Immature natural killer cell (primary cell): ENCODE measurements around the gene DLG2. TPM values are rescaled to one million over a fixed set of nuclear protein-coding genes. Genes with fewer than 3 reads are reported as not detected.

Experiments
- DNase-seq, 3 donors: peaks; one replicate each; pipeline ENCODE4 v3.0.0; 2022; ENCODE audit warnings: mixed read lengths in 1 of 3
- H3K27ac Mint-ChIP-seq, 6 donors: one replicate each; pipeline ENCODE4 v1.8.0; 2020; ENCODE audit warnings: mixed read lengths in 6 of 6, mild to moderate bottlenecking in 5 of 6, inconsistent platforms in 4 of 6, moderate library complexity in 3 of 6
- H3K27me3 Mint-ChIP-seq, 3 donors: one replicate each; pipeline ENCODE4 v1.8.0; 2020 to 2021; ENCODE audit warnings: low read depth in 3 of 3, mild to moderate bottlenecking in 3 of 3, mixed read lengths in 3 of 3, moderate library complexity in 3 of 3, inconsistent platforms in 1 of 3
- H3K36me3 Mint-ChIP-seq, 3 donors: one replicate each; pipeline ENCODE4 v1.8.0; 2020; ENCODE audit warnings: mixed read lengths in 3 of 3, inconsistent platforms in 2 of 3, mild to moderate bottlenecking in 2 of 3
- H3K4me1 Mint-ChIP-seq, 2 donors: one replicate each; pipeline ENCODE4 v1.8.0; 2020; ENCODE audit warnings: inconsistent platforms in 2 of 2, mild to moderate bottlenecking in 2 of 2, mixed read lengths in 2 of 2, moderate library complexity in 1 of 2
- H3K4me3 Mint-ChIP-seq, 5 donors: one replicate each; pipeline ENCODE4 v1.8.0; 2020; ENCODE audit warnings: mild to moderate bottlenecking in 5 of 5, mixed read lengths in 5 of 5, inconsistent platforms in 3 of 5, moderate library complexity in 3 of 5
- H3K9me3 Mint-ChIP-seq, 6 donors: one replicate each; pipeline ENCODE4 v1.8.0; 2020; ENCODE audit warnings: mild to moderate bottlenecking in 6 of 6, mixed read lengths in 6 of 6, inconsistent platforms in 4 of 6, moderate library complexity in 3 of 6
- polyA plus RNA-seq, 3 donors: library from polyadenylated mRNA; unstranded; fragments of 300-500 nt; fragmentation: Illumina TruSeq; gene quantifications; one replicate each; pipeline ENCODE4 v1.2.3, GENCODE V29; 2021

DLG2 gene
- polyA plus RNA-seq, 3 donors from 2014 or later: 0.57 to 1.9 (median 1.2) TPM

GRCh38 chr11:84071851-84072250 is 1555.3 kb downstream of the DLG2 start:
- Mint-ChIP-seq H3K9me3 (peaks cover 8 to 36% (median 12%) of the 10 kb centered on the region in 6 donors), H3K36me3 (no peaks in the 10 kb centered on the region), H3K4me3 (no peak overlapping the region), H3K4me1 (no peaks in the 10 kb centered on the region), H3K27ac (no peak overlapping the region), H3K27me3 (peaks cover 0 to 3% (median 0%) of the 10 kb centered on the region in 3 donors)
- no peak for DNase-seq

- Mint-ChIP-seq H3K36me3 (no peaks in the 10 kb centered on the region), H3K4me3 (no peak overlapping the region), H3K27me3 (peaks cover 0 to under 1% (median 0%) of the 10 kb centered on the region in 3 donors), H3K27ac (no peak overlapping the region), H3K9me3 (peaks cover 2 to 40% (median 17%) of the 10 kb centered on the region in 6 donors), H3K4me1 (no peaks in the 10 kb centered on the region)
- DNase-seq: no peak
Observed at GRCh38 chr11:84069048-84069447, 1558.1 kb downstream of the DLG2 start.

- no peak for DNase-seq
- H3K9me3 Mint-ChIP-seq: peaks cover 1 to 38% (median 8%) of the 10 kb centered on the region in 6 donors
- H3K4me1 Mint-ChIP-seq: no peaks in the 10 kb centered on the region
- no peaks in the 10 kb centered on the region for H3K36me3 Mint-ChIP-seq
- H3K27ac Mint-ChIP-seq: no peak overlapping the region
- H3K4me3 Mint-ChIP-seq: no peak overlapping the region
- peaks cover 0 to 2% (median 0%) of the 10 kb centered on the region in 3 donors for H3K27me3 Mint-ChIP-seq
Observed at GRCh38 chr11:84061726-84062125, 1565.4 kb downstream of the DLG2 start.

GRCh38 chr11:84056653-84057376 is 1570.3 kb downstream of the DLG2 start:
- no peaks in the 10 kb centered on the region for H3K4me1 Mint-ChIP-seq
- H3K4me3 Mint-ChIP-seq: no peak overlapping the region
- H3K9me3 Mint-ChIP-seq: peaks cover 6 to 37% (median 8%) of the 10 kb centered on the region in 6 donors
- no peak for DNase-seq
- no peak overlapping the region for H3K27ac Mint-ChIP-seq
- no peaks in the 10 kb centered on the region for H3K36me3 Mint-ChIP-seq
- H3K27me3 Mint-ChIP-seq: peaks cover 0 to 2% (median 0%) of the 10 kb centered on the region in 3 donors

GRCh38 chr11:84045146-84045545 is 1582.0 kb downstream of the DLG2 start:
- no peak overlapping the region for H3K4me3 Mint-ChIP-seq
- H3K9me3 Mint-ChIP-seq: peaks cover 16 to 53% (median 26%) of the 10 kb centered on the region in 6 donors
- H3K27ac Mint-ChIP-seq: no peak overlapping the region
- no peak for DNase-seq
- no peaks in the 10 kb centered on the region for H3K4me1 Mint-ChIP-seq
- H3K36me3 Mint-ChIP-seq: no peaks in the 10 kb centered on the region
- H3K27me3 Mint-ChIP-seq: peaks cover 0 to 2% (median 0%) of the 10 kb centered on the region in 3 donors

DNA sequence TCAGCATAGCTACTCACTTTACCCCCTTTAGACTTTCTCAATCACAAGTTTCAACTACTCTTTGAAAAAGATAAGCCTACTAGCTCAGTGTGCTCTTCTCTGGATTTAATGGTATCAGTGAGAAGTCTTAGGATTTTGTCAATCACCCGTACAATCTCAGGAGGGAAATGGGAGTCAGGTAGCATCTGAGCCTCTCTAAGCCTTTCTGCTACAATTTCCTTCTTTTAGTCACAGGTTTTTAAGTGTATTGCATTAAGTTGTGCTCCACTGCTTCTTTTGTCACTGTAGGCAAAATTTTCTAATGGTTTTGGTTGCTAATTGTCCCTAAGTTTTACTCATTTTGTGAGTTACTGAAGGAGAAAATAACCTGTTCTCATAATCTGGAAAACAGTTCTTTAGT is 1582.4 kb downstream of the DLG2 start:
- peaks cover 11 to 49% (median 22%) of the 10 kb centered on the region in 6 donors for H3K9me3 Mint-ChIP-seq
- H3K27ac Mint-ChIP-seq: no peak overlapping the region
- no peak overlapping the region for H3K4me3 Mint-ChIP-seq
- no peaks in the 10 kb centered on the region for H3K4me1 Mint-ChIP-seq
- no peak for DNase-seq
- H3K27me3 Mint-ChIP-seq: peaks cover 0 to 2% (median 0%) of the 10 kb centered on the region in 3 donors
- H3K36me3 Mint-ChIP-seq: no peaks in the 10 kb centered on the region

- Mint-ChIP-seq H3K36me3 (no peaks in the 10 kb centered on the region), H3K27me3 (peaks cover 0 to under 1% (median 0%) of the 10 kb centered on the region in 3 donors), H3K27ac (no peak overlapping the region), H3K4me3 (no peak overlapping the region), H3K9me3 (peaks cover 9 to 41% (median 25%) of the 10 kb centered on the region in 6 donors), H3K4me1 (no peaks in the 10 kb centered on the region)
- no peak for DNase-seq
Observed at GRCh38 chr11:84036664-84037194, 1590.4 kb downstream of the DLG2 start.

DNA sequence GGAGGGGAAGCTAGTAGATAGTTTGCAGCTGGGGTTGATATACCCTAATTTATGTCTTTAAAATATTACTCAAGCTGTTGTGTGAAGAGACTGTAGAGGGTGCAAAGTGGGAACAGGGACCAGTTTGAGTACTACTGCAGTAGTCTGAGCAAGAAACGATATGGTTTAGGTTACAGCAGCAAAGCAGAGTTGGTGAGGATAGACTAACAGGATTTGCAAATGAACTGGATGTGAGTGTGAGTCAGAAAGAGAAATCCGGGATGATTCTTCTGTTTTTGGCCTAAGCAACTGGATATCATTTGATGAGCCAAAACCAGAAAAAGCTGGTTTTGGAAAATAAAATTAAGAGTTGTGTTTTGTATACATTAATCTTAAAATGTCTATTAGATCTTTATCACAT is 1591.5 kb downstream of the DLG2 start:
- H3K4me3 Mint-ChIP-seq: no peak overlapping the region
- H3K36me3 Mint-ChIP-seq: no peaks in the 10 kb centered on the region
- H3K27ac Mint-ChIP-seq: no peak overlapping the region
- DNase-seq: no peak
- H3K4me1 Mint-ChIP-seq: no peaks in the 10 kb centered on the region
- H3K9me3 Mint-ChIP-seq: peaks cover 6 to 47% (median 29%) of the 10 kb centered on the region in 6 donors
- H3K27me3 Mint-ChIP-seq: no peaks in the 10 kb centered on the region

DNA sequence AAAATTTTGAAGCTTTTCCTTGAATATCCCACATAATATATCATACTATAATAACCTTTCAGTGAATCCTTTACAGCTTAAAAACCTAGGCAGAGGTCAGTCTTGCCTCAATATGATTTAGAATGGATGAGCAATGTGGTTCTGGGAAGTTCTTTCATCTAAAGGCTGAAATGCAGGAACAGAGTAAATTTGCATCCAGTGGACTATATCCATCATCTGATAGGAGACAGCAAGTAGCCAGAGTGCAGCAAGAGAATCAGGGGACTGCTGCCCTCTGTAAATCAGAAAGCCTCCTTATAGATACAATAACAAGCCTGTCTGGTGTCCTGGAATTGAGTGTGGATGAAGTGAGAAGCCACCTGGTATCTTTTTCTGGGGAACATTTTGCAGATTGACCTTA is 1592.7 kb downstream of the DLG2 start:
- no peaks in the 10 kb centered on the region for H3K36me3 Mint-ChIP-seq
- peaks cover 6 to 50% (median 33%) of the 10 kb centered on the region in 6 donors for H3K9me3 Mint-ChIP-seq
- H3K4me1 Mint-ChIP-seq: no peaks in the 10 kb centered on the region
- DNase-seq: no peak
- H3K4me3 Mint-ChIP-seq: no peak overlapping the region
- H3K27me3 Mint-ChIP-seq: no peaks in the 10 kb centered on the region
- H3K27ac Mint-ChIP-seq: no peak overlapping the region

DNA sequence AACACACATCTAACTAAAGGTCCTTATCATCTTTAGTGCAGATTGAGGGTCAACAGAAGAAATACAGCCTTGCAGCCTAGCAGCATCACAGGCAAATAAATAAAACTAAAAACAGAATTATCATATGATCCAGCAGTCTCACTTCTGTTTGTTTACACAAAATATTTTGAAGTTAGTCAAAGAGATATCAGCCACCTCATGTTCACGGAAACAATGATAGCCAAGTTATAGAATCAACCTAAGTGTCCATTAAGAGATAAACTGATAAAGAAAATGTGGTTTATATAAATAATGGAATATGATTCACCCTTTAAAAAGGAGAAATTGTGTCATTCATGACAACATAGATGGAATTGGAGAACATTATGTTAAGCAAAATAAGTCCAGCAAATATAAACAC is 1602.9 kb downstream of the DLG2 start:
- Mint-ChIP-seq H3K27me3 (no peaks in the 10 kb centered on the region), H3K27ac (no peak overlapping the region), H3K9me3 (peaks cover 2 to 49% (median 8%) of the 10 kb centered on the region in 6 donors), H3K36me3 (no peaks in the 10 kb centered on the region), H3K4me3 (no peak overlapping the region), H3K4me1 (no peaks in the 10 kb centered on the region)
- no peak for DNase-seq

DNA sequence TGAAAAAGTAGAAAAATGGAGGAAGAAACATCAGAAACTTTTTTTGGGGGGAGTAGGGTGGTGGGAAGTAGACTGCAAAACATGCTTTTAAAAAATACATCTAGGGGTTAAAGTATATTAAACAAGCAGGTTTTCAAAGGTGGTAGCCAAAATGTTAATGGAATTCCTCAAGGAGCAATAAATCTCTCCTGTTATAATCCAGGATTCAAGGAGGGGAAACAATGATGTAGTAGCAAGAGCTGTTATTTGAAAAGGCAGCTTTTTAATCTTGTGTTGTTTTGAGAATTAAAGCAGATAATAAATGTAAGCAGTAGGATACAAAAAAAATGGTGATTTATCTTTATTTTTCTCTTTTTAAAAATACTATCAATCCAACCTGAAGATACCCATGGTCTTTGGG is 1604.4 kb downstream of the DLG2 start:
- no peak for DNase-seq
- no peak overlapping the region for H3K4me3 Mint-ChIP-seq
- no peak overlapping the region for H3K27ac Mint-ChIP-seq
- no peaks in the 10 kb centered on the region for H3K4me1 Mint-ChIP-seq
- H3K9me3 Mint-ChIP-seq: peaks cover 4 to 47% (median 8%) of the 10 kb centered on the region in 6 donors
- no peaks in the 10 kb centered on the region for H3K36me3 Mint-ChIP-seq
- no peaks in the 10 kb centered on the region for H3K27me3 Mint-ChIP-seq

DNA sequence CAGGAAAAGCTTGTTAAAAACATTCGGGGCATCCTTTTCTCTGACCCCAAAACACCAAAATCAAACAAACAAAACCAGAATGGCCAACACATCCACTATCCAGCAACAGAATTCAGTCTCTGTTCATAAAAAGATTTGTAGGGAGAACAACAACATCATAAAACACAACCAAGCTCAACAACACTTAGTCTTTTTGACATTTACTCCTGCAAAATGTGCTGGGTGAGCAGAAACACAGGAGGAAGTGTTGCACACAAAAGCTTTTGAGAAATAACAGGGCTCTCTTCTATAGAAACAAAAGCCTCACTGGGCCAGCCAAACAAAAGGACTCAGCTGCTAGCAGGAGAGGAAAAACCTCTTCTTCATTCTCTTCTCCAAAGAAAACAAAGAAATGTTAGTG is 1604.9 kb downstream of the DLG2 start:
- no peak overlapping the region for H3K27ac Mint-ChIP-seq
- no peak overlapping the region for H3K4me3 Mint-ChIP-seq
- DNase-seq: no peak
- no peaks in the 10 kb centered on the region for H3K36me3 Mint-ChIP-seq
- peaks cover 4 to 47% (median 8%) of the 10 kb centered on the region in 6 donors for H3K9me3 Mint-ChIP-seq
- H3K4me1 Mint-ChIP-seq: no peaks in the 10 kb centered on the region
- H3K27me3 Mint-ChIP-seq: no peaks in the 10 kb centered on the region

DNA sequence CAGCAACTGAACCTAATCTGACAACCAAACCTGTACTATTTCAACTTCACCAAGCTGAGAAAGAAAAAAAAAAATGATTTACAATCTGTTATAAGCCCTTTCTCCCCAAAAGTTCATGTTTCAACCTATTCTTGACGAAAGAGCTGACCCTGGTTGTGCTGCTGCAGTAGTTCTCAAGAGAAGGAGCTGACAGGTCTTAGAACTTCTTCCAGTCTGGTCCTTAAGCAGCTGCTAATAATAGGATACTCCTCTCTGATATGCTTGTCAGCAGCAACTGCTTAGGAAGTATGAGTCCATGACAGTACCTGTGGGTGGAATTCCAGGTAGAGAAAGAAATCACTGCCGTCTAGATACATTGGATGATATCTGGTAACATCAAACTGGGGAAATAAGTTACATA is 1605.9 kb downstream of the DLG2 start:
- no peak for DNase-seq
- no peaks in the 10 kb centered on the region for H3K27me3 Mint-ChIP-seq
- H3K27ac Mint-ChIP-seq: no peak overlapping the region
- no peaks in the 10 kb centered on the region for H3K36me3 Mint-ChIP-seq
- H3K9me3 Mint-ChIP-seq: peaks cover 4 to 47% (median 6%) of the 10 kb centered on the region in 6 donors
- H3K4me1 Mint-ChIP-seq: no peaks in the 10 kb centered on the region
- no peak overlapping the region for H3K4me3 Mint-ChIP-seq

- no peak for DNase-seq
- H3K36me3 Mint-ChIP-seq: no peaks in the 10 kb centered on the region
- no peak overlapping the region for H3K27ac Mint-ChIP-seq
- H3K4me3 Mint-ChIP-seq: no peak overlapping the region
- no peaks in the 10 kb centered on the region for H3K4me1 Mint-ChIP-seq
- H3K9me3 Mint-ChIP-seq: peaks cover 2 to 38% (median 9%) of the 10 kb centered on the region in 6 donors
- no peaks in the 10 kb centered on the region for H3K27me3 Mint-ChIP-seq
Observed at GRCh38 chr11:84019571-84020194, 1607.5 kb downstream of the DLG2 start.
